MM.1S (cell line): ENCODE measurements around the gene PTPRN2.

Experiments
- CTCF ChIP-seq: fragments of 300-600 bp; sonication (generic); IDR thresholded peaks from 2 replicates; pipeline ENCODE4 v1.5.1; 2016; ENCODE audit warnings: antibody characterized with exemption, low read length, mixed read lengths
- EZH2phosphoT487 ChIP-seq: fragments of 300-600 bp; sonication (generic); IDR thresholded peaks from 2 replicates; pipeline ENCODE4 v1.6.1; 2018; ENCODE audit warnings: antibody characterized with exemption, low read length

- no peak for TF ChIP-seq EZH2phosphoT487
- TF ChIP-seq CTCF: no peak
Observed at GRCh38 chr7:157719008-157719682, 868.5 kb downstream of the PTPRN2 start.
